Mammary epithelial cell (primary cell): ENCODE measurements around the gene TLE5.

Source experiments
- EZH2 ChIP-seq: IDR thresholded peaks from 2 replicates; pipeline ENCODE4 v1.6.1; 2012; ENCODE audit warnings: low read length, inconsistent platforms, borderline replicate concordance
- TF ChIP-seq, protein P1 (sequence below), 2 donors: IDR thresholded peaks in 1 of 2; conservative IDR thresholded peaks in 1 of 2; 2 replicates each; pipeline ENCODE4 v1.5.1; 2011 to 2012; ENCODE audit warnings: inconsistent platforms in 2 of 2, low read length in 2 of 2, mild to moderate bottlenecking in 2 of 2, control low read depth in 1 of 2, low read depth in 1 of 2; ENCODE audit not compliant: insufficient read depth in 1 of 2; ENCODE audit errors: extremely low read depth in 1 of 2

DNA sequence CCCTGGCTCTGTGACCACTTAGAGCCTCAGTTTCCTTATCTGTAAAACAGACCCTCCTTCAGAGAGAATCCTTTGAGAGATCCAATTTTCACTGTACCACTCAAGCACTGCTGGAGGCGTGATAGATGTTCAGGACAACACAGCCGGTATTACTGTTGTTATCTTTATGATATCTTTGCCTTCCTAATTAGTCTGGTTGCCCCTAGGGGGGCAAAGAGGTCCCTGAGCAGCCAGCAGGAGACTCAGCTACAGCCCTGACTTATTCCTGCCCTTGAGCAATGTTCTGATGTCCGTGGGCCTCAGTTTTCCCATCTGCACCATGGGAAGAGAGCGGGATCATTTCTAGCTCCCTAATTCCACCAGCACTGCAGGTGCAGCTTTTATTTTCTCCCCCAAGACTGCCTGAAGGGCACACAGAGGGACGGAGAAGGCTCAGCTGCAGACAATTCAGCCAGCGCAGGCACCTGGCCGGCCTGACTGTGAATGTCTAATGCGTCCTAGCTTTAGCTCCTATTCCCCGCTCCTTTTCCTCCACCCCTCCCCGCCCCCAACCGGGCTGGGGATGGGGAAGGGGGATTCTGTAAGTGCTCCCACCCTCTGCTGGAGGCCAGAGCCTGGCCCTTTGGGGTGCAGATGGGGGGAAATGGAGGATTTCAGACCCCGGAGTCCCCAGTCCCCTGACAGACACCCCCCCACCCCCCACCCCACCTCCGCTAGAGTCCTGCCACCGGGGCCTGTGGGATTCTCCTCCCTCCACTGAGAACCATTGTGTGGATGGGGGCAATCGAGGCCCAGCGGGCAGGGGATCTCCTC is 16.2 kb downstream of the TLE5 start:
- TF ChIP-seq, protein P1, sequence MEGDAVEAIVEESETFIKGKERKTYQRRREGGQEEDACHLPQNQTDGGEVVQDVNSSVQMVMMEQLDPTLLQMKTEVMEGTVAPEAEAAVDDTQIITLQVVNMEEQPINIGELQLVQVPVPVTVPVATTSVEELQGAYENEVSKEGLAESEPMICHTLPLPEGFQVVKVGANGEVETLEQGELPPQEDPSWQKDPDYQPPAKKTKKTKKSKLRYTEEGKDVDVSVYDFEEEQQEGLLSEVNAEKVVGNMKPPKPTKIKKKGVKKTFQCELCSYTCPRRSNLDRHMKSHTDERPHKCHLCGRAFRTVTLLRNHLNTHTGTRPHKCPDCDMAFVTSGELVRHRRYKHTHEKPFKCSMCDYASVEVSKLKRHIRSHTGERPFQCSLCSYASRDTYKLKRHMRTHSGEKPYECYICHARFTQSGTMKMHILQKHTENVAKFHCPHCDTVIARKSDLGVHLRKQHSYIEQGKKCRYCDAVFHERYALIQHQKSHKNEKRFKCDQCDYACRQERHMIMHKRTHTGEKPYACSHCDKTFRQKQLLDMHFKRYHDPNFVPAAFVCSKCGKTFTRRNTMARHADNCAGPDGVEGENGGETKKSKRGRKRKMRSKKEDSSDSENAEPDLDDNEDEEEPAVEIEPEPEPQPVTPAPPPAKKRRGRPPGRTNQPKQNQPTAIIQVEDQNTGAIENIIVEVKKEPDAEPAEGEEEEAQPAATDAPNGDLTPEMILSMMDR (conservative IDR thresholded peaks at IDR 0.05 in 1 of 2, IDR thresholded peaks at IDR 0.05 in 1 of 2; ENCODE audit: extremely low read depth in 1 of 2, insufficient read depth in 1 of 2, low read depth in 1 of 2, low read length in 2 of 2) = no peak
- TF ChIP-seq EZH2 = no peak
